HG02623 (cell line): Measurements from ENCODE around the gene SEPTIN14.
"Not testable (repeated sequence)": the region's sequence is repeated elsewhere in the genome, so short reads cannot be mapped to it uniquely, and the experiment has no call there.

Experiments used
- ATAC-seq: cut with Tn5 transposase; IDR thresholded peaks from one replicate; pipeline ENCODE4 v1.9.1; 2021; ENCODE audit warnings: moderate library complexity; ENCODE audit not compliant: unreplicated experiment

Gene SEPTIN14

GRCh38 chr7:55785444-55785843, 77.1 kb downstream of the SEPTIN14 start:
- ATAC-seq: not testable (repeated sequence)

GRCh38 chr7:55784151-55784550, 78.4 kb downstream of the SEPTIN14 start:
- no peak for ATAC-seq

DNA sequence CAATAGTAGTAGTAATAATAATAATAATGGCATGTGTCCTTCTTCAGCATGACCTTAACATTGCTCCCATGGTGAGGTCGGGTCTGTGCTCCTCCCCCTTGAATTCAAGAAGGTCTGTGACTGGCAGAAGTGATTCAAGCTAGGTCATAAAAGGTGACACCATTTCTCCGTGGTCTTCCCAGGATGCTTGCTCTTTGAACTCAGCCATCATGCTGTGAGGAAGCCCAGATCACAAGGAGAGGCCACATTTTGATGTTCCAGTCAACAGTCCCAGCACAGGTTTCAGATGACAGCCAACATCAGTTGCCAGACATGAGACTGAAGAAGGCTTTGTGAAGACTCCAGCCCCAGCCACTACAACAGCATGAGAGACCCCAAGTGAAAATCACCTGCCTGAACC, 83.9 kb downstream of the SEPTIN14 start:
- no peak for ATAC-seq

GRCh38 chr7:55776196-55776595, 86.4 kb downstream of the SEPTIN14 start:
- ATAC-seq: no peak

DNA sequence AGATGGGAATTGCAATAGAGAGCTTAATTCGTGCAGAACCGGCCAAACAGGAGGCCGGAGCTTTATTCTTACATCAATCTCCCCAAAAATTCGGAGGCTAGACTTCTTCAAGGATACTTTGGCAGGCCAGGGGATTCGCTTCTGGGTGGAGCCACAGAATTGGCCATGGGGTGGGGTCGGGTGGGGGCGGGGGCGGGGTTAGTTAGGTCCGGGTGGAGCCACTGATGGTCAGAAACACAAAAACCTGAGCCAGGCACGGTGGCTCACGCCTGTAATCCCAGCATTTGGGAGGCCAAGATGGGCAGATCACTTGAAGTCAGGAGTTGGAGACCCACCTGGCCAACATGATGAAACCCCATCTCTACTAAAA, 87.5 kb downstream of the SEPTIN14 start:
- ATAC-seq: no peak

DNA sequence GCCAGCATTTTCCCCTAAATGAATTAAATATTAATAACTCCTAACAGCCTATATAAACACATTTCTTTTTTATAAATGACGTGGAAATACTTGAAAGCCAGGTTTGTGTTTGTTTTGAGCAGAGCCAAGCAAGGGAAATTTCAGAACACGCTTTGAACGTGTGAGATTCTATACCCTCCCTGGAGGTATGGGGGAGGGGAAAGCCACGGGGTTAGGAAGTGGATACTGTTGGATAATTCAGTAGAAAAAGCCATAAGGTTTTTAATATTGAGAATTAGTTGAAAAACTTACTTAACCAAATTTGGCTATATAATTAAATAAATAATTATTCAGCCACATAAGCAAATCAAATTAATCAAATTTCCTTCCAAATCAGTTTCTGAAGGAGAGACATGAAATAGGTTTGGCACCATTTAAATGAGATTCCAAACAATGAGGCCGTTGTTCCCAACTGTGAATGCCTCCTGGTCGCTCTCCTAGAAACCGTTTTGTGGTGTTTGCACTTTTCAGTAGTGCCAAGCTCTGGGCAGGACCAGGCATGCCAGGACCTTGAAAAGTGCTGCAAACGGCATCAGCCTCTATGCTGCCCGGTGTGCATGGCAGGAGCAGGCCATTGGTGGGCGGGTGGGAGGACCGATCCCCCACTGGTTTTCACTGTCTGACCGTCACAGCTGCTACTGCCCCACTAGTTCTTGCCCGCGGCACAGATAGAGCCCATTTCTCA, 88.1 kb downstream of the SEPTIN14 start:
- no peak for ATAC-seq

DNA sequence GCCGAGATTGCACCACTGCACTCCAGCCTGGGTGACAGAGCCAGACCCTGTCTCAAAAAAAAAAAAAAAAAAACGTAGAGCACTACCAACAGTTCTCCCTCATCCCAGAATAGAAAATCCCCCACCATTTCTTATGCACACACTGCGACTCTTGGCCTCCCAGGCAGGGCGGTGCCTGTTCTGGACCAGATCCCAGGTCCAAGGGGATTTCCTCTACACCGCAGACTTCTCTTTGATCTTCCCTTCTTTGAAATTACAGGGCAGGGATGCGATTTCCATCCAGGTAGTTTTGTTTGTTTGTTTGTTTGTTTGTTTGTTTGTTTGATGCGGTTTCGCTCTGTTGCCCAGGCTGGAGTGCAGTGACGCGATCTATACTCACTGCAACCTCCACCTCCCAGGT, 91.8 kb downstream of the SEPTIN14 start:
- ATAC-seq: no peak

DNA sequence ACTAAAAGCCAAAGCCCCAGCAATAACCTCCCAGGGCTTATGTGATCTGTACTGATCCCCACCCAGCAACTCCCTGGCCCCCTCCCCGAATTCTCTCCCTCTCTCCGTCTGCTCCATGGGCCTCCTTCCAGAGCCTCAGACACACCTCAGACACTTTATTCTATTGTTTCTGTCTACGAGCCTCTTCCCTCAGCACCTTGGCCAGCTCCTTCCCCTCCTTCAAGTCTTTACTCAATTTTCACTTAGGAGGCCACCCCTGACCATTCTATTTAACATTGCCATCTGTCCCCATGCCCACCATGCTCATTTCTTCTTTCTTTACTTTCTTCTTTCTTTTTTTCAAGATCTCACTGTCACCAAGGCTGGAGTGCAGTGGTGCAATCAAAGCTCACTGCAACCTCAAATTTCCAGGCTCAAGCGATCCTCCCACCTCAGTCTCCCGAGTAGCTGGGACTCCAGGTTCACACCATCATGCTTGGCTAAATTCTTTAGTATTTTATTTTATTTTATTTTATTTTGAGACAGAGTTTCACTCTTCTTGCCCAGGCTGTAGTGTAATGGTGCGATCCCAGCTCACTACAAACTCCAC, 109.2 kb downstream of the SEPTIN14 start:
- not testable (repeated sequence) for ATAC-seq

- not testable (repeated sequence) for ATAC-seq
Observed at GRCh38 chr7:55744706-55745105, 117.8 kb downstream of the SEPTIN14 start.
